ENCODE results near the gene TMEM184B. TPM values are rescaled to one million over a fixed set of nuclear protein-coding genes. Genes with fewer than 3 reads are reported as not detected.
A peak's percentile ranks its signal among the peaks of the same experiment; 100 is the strongest.

Gene TMEM184B
- polyA plus RNA-seq, 2 of the 4 experiments (the other 2 are of a cell fraction), result 22.2 to 36.8 TPM

- H3K4me1 ChIP-seq, result peaks cover 48% of the 10 kb centered on the region
- peak within 1 kb of the TSS; percentile 92 to 99 for H3K27ac ChIP-seq
- H3K4me2 ChIP-seq, result peak within 1 kb of the TSS; percentile 99
- POLR2A ChIA-PET, result interaction anchor here (0.6 kb wide), 1 partner anchor 24 kb away, joined by 3 read pairs; no protein-coding TSS in a partner anchor
- 10% methylated on average over 2 of the region's 98 CpGs for WGBS (ENCODE audit: missing lambda C conversion rate)
- H3K4me3 ChIP-seq, result peak within 1 kb of the TSS; percentile 76
- ATAC-seq, result peak; percentile 41 to 42
- no peaks in the 10 kb centered on the region for H3K9me3 ChIP-seq
- CTCF ChIA-PET, result no interaction called here
- no peak for FAIRE-seq
- TF ChIP-seq CBX8 (IDR thresholded peaks at IDR 0.05), result no peak
- TF ChIP-seq CEBPB (IDR thresholded peaks at IDR 0.05), result no peak
- TF ChIP-seq SREBF2 (IDR thresholded peaks at IDR 0.05), result no peak
- TF ChIP-seq JUN (IDR thresholded peaks at IDR 0.05), result peak in 1 of 2 experiments; percentile 45; a peak in 1 of 5 replicates
- no peak for TF ChIP-seq POLR2AphosphoS2 (conservative IDR thresholded peaks at IDR 0.05; ENCODE audit: low read length)
- no peak for TF ChIP-seq ZSCAN20 (CRISPR knock-in tag; IDR thresholded peaks at IDR 0.05)
- no peak; the same call in 1 of the 2 replicates for TF ChIP-seq MAX (IDR thresholded peaks at IDR 0.05)
- peak; percentile 38; the same call in 1 of the 3 replicates for TF ChIP-seq BCL3 (IDR thresholded peaks at IDR 0.05)
- TF ChIP-seq EHF (CRISPR knock-in tag; IDR thresholded peaks at IDR 0.05), result no peak
- TF ChIP-seq SMC3 (IDR thresholded peaks at IDR 0.05), result no peak
- TF ChIP-seq RAD21 (conservative IDR thresholded peaks at IDR 0.05 in 1 of 2, IDR thresholded peaks at IDR 0.05 in 1 of 2), result no peak
- no peak for TF ChIP-seq RFX5 (IDR thresholded peaks at IDR 0.05)
- TF ChIP-seq HDAC2 (IDR thresholded peaks at IDR 0.05), result no peak
- peak; percentile 44 to 51 for DNase-seq (ENCODE audit: low read depth in 1 of 2, low spot score in 1 of 2)
Measured at GRCh38 chr22:38317122-38317994, 44.5 kb upstream of the TMEM184B start, which contains the start of gene CSNK1E. Gene CSNK1E (minus strand): TSS chr22:38317433. CDS start chr22:38314157, 3,276 bp downstream.

- DNase-seq (ENCODE audit: low read depth in 1 of 2, low spot score in 1 of 2) (peak in 1 of 2 experiments; percentile 38), ATAC-seq (peak; percentile 7 to 36; a peak in 3 of 6 replicates), FAIRE-seq (no peak)
- POLR2A ChIA-PET, result no interaction called here
- TF ChIP-seq MAX (IDR thresholded peaks at IDR 0.05) (peak; percentile 13; the same call in 1 of the 2 replicates), MAFK (IDR thresholded peaks at IDR 0.05; ENCODE audit: partially characterized antibody) (no peak), CEBPB (IDR thresholded peaks at IDR 0.05) (no peak), HDAC2 (IDR thresholded peaks at IDR 0.05) (no peak), CHD4 (IDR thresholded peaks at IDR 0.05; ENCODE audit: borderline replicate concordance) (no peak), CBX8 (IDR thresholded peaks at IDR 0.05) (no peak), HEYL (CRISPR knock-in tag; IDR thresholded peaks at IDR 0.05) (no peak), HOXA7 (CRISPR knock-in tag; IDR thresholded peaks at IDR 0.05) (no peak), PHF8 (IDR thresholded peaks at IDR 0.05; ENCODE audit: borderline replicate concordance, low read depth) (peak; percentile 40; the same call in 1 of the 2 replicates), BCL3 (IDR thresholded peaks at IDR 0.05) (no peak), MAZ (IDR thresholded peaks at IDR 0.05; ENCODE audit: borderline replicate concordance, low read depth, low read length) (no peak), GATA3 (IDR thresholded peaks at IDR 0.05; ENCODE audit: borderline replicate concordance) (no peak)
- peaks cover 49% of the 10 kb centered on the region for H3K4me1 ChIP-seq
- CTCF ChIA-PET, result no interaction called here
- H3K27ac ChIP-seq, result peak overlapping the region; percentile 92 to 99
- H3K4me3 ChIP-seq, result peak overlapping the region; percentile 76
- peak overlapping the region; percentile 99 for H3K4me2 ChIP-seq
- WGBS (ENCODE audit: missing lambda C conversion rate), result under 1% methylated on average over 9 of the region's 52 CpGs
- H3K9me3 ChIP-seq, result no peaks in the 10 kb centered on the region
Measured at GRCh38 chr22:38316364-38317121, 43.7 kb upstream of the TMEM184B start.
